HepG2 (cell line): ENCODE data around the gene SIT1. TPM values are rescaled to one million over a fixed set of nuclear protein-coding genes. Genes with fewer than 3 reads are reported as not detected.

ENCODE experiments used
- ADNP ChIP-seq: sonication (generic); formaldehyde crosslinking; IDR thresholded peaks from 2 replicates; pipeline ENCODE4 v1.4.0; 2020; ENCODE audit warnings: missing genetic modification reagents
- ARHGAP35 ChIP-seq: sonication (generic); formaldehyde crosslinking; IDR thresholded peaks from 2 replicates; pipeline ENCODE4 v1.9.0; 2022; ENCODE audit warnings: mild to moderate bottlenecking, inconsistent platforms, moderate library complexity, missing genetic modification reagents, borderline replicate concordance
- CENPT ChIP-seq: sonication (generic); formaldehyde crosslinking; IDR thresholded peaks from 2 replicates; pipeline ENCODE4 v1.8.0; 2022; ENCODE audit warnings: low read depth, mild to moderate bottlenecking, moderate library complexity, missing genetic modification reagents
- GABPB1 ChIP-seq: IDR thresholded peaks from 2 replicates; pipeline ENCODE4 v1.6.1; 2016; ENCODE audit warnings: mild to moderate bottlenecking, missing genetic modification reagents, moderate library complexity, missing compliant biosample characterization
- MTF1 ChIP-seq: sonication (generic); formaldehyde crosslinking; IDR thresholded peaks from 2 replicates; pipeline ENCODE4 v1.5.0; 2020; ENCODE audit warnings: missing genetic modification reagents
- PHB2 ChIP-seq: fragments of 450-650 bp; IDR thresholded peaks from 2 replicates; pipeline ENCODE4 v1.6.1; 2018; ENCODE audit not compliant: partially characterized antibody
- PHF20 ChIP-seq: sonication (generic); formaldehyde crosslinking; IDR thresholded peaks from 2 replicates; pipeline ENCODE4 v1.5.0; 2020; ENCODE audit warnings: mild to moderate bottlenecking, missing genetic modification reagents
- PITX1 ChIP-seq: sonication (generic); formaldehyde crosslinking; IDR thresholded peaks from 2 replicates; pipeline ENCODE4 v1.5.1; 2020; ENCODE audit warnings: mild to moderate bottlenecking, missing genetic modification reagents
- SIN3A ChIP-seq: IDR thresholded peaks from 2 replicates; pipeline ENCODE4 v1.6.1; 2011; ENCODE audit warnings: low read depth, mild to moderate bottlenecking, control low read depth, low read length, borderline replicate concordance
- ZFP37 ChIP-seq: sonication (generic); formaldehyde crosslinking; IDR thresholded peaks from 2 replicates; pipeline ENCODE4 v1.4.0; 2020; ENCODE audit warnings: missing genetic modification reagents, borderline replicate concordance
- ZNF432 ChIP-seq: sonication (generic); formaldehyde crosslinking; IDR thresholded peaks from 2 replicates; pipeline ENCODE4 v1.5.0; 2020; ENCODE audit warnings: missing genetic modification reagents, mild to moderate bottlenecking, borderline replicate concordance
- ZNF44 ChIP-seq: sonication (generic); formaldehyde crosslinking; IDR thresholded peaks from 2 replicates; pipeline ENCODE4 v1.5.1; 2020; ENCODE audit warnings: mild to moderate bottlenecking, missing genetic modification reagents
- ZNF564 ChIP-seq: sonication (generic); formaldehyde crosslinking; IDR thresholded peaks from 2 replicates; pipeline ENCODE4 v1.8.1; 2023; ENCODE audit warnings: mild to moderate bottlenecking, missing genetic modification reagents
- polyA plus RNA-seq, 8 experiments: library from polyadenylated mRNA; depleted of rRNA in 3 of 8; stranded (reverse) in 7 of 8; unstranded in 1 of 8; fragments of >200 nt; fragmentation: Illumina TruSeq in 4 of 8; extraction: Trizol in 4 of 8; gene quantifications; 2 replicates each; pipeline versions ENCODE4 v1.2.1 to v1.2.3, GENCODE V29; 2011 to 2016; ENCODE audit warnings: low read depth in 4 of 8, missing spikeins in 1 of 8, mixed read lengths in 1 of 8; ENCODE audit not compliant: insufficient read depth in 1 of 8
- total RNA-seq, 5 experiments: library from RNA; depleted of rRNA; stranded (reverse); fragments of >200 nt; fragmentation: Illumina TruSeq; extraction: Trizol; gene quantifications; 2 replicates each; pipeline ENCODE4 v1.2.3, GENCODE V29; 2016; ENCODE audit warnings: low read depth in 1 of 5
- TF ChIP-seq, protein P1 (sequence below): sonication (generic); formaldehyde crosslinking; IDR thresholded peaks from 2 replicates; pipeline ENCODE4 v1.4.0; 2020; ENCODE audit warnings: missing genetic modification reagents
- TF ChIP-seq, protein P2 (sequence below): IDR thresholded peaks from 2 replicates; pipeline ENCODE4 v1.6.1; 2016; ENCODE audit warnings: missing compliant biosample characterization, missing genetic modification reagents, borderline replicate concordance
- TF ChIP-seq, protein P3 (sequence below): sonication (generic); formaldehyde crosslinking; IDR thresholded peaks from 2 replicates; pipeline ENCODE4 v1.5.0; 2020; ENCODE audit warnings: mild to moderate bottlenecking, missing genetic modification reagents
- TF ChIP-seq, protein P4 (sequence below): sonication (generic); formaldehyde crosslinking; IDR thresholded peaks from 2 replicates; pipeline ENCODE4 v1.9.0; 2022; ENCODE audit warnings: missing genetic modification reagents, mild to moderate bottlenecking, borderline replicate concordance

Gene SIT1
- total and polyA plus RNA-seq, 2 of the 13 experiments (the other 11 are each of a cell fraction or from before 2014, with no cell fraction given): 0.09 to 6.7 TPM

DNA sequence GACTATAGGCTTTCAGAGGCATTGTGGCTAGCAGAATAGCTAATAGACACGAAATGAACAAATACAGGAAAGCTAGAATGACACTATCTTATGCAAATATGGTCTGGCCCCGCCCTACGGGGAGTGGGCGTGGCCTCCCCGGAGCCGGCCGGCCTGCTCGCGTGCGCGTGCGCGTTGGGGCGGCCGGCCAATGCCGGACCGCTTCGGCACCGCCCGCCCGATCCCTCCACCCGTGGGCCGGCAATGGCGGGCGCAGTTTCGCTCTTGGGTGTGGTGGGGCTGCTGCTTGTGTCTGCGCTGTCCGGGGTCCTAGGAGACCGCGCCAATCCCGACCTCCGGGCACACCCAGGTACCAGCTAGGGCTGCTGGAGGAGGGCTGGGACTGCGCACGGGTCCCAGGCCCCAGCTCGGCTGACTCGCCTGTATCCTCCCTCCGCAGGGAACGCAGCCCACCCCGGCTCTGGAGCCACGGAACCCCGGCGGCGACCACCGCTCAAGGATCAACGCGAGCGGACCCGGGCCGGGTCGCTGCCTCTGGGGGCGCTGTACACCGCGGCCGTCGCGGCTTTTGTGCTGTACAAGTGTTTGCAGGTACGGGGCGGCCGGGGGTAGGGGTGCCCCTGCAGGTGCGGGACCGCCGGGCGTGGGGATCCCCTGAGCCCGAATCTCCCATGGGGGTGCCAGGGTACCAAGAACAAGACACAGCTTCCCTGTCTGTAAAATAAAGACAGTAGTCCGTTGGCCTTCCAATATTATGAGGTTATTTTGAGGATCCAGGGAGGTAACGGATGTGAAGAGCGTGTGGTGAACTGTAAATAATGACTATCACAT lies 7.6 kb upstream of the SIT1 start, which contains the start of gene CCDC107 (continued):
- TF ChIP-seq ARHGAP35 (CRISPR knock-in tag) (0 out of 2 replicates have a peak, but pooled peaks have one; percentile 52), ZNF432 (no peak), ZNF44 (peak; percentile 18; the same call in 1 of the 2 replicates), ZFP37 (CRISPR knock-in tag) (no peak), PHF20 (CRISPR knock-in tag) (no peak; the same call in 1 of the 2 replicates), MTF1 (CRISPR knock-in tag) (peak; percentile 64; the same call in 1 of the 2 replicates), CENPT (0 out of 2 replicates have a peak, but pooled peaks have one; percentile 51), SIN3A (peak; percentile 21; the same call in 1 of the 2 replicates), PITX1 (peak; percentile 48; the same call in 1 of the 2 replicates), GABPB1 (peak; percentile 80; the same call in 1 of the 2 replicates), PHB2 (no peak), ADNP (no peak), ZNF564 (CRISPR knock-in tag) (0 out of 2 replicates have a peak, but pooled peaks have one; percentile 40)
- TF ChIP-seq, protein P1, sequence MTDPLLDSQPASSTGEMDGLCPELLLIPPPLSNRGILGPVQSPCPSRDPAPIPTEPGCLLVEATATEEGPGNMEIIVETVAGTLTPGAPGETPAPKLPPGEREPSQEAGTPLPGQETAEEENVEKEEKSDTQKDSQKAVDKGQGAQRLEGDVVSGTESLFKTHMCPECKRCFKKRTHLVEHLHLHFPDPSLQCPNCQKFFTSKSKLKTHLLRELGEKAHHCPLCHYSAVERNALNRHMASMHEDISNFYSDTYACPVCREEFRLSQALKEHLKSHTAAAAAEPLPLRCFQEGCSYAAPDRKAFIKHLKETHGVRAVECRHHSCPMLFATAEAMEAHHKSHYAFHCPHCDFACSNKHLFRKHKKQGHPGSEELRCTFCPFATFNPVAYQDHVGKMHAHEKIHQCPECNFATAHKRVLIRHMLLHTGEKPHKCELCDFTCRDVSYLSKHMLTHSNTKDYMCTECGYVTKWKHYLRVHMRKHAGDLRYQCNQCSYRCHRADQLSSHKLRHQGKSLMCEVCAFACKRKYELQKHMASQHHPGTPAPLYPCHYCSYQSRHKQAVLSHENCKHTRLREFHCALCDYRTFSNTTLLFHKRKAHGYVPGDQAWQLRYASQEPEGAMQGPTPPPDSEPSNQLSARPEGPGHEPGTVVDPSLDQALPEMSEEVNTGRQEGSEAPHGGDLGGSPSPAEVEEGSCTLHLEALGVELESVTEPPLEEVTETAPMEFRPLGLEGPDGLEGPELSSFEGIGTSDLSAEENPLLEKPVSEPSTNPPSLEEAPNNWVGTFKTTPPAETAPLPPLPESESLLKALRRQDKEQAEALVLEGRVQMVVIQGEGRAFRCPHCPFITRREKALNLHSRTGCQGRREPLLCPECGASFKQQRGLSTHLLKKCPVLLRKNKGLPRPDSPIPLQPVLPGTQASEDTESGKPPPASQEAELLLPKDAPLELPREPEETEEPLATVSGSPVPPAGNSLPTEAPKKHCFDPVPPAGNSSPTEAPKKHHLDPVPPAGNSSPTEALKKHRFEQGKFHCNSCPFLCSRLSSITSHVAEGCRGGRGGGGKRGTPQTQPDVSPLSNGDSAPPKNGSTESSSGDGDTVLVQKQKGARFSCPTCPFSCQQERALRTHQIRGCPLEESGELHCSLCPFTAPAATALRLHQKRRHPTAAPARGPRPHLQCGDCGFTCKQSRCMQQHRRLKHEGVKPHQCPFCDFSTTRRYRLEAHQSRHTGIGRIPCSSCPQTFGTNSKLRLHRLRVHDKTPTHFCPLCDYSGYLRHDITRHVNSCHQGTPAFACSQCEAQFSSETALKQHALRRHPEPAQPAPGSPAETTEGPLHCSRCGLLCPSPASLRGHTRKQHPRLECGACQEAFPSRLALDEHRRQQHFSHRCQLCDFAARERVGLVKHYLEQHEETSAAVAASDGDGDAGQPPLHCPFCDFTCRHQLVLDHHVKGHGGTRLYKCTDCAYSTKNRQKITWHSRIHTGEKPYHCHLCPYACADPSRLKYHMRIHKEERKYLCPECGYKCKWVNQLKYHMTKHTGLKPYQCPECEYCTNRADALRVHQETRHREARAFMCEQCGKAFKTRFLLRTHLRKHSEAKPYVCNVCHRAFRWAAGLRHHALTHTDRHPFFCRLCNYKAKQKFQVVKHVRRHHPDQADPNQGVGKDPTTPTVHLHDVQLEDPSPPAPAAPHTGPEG (CRISPR knock-in tag): no peak
- TF ChIP-seq, protein P2, sequence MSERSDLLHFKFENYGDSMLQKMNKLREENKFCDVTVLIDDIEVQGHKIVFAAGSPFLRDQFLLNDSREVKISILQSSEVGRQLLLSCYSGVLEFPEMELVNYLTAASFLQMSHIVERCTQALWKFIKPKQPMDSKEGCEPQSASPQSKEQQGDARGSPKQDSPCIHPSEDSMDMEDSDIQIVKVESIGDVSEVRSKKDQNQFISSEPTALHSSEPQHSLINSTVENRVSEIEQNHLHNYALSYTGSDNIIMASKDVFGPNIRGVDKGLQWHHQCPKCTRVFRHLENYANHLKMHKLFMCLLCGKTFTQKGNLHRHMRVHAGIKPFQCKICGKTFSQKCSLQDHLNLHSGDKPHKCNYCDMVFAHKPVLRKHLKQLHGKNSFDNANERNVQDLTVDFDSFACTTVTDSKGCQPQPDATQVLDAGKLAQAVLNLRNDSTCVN (CRISPR knock-in tag): peak; percentile 56; the same call in 1 of the 2 replicates
- TF ChIP-seq, protein P3, sequence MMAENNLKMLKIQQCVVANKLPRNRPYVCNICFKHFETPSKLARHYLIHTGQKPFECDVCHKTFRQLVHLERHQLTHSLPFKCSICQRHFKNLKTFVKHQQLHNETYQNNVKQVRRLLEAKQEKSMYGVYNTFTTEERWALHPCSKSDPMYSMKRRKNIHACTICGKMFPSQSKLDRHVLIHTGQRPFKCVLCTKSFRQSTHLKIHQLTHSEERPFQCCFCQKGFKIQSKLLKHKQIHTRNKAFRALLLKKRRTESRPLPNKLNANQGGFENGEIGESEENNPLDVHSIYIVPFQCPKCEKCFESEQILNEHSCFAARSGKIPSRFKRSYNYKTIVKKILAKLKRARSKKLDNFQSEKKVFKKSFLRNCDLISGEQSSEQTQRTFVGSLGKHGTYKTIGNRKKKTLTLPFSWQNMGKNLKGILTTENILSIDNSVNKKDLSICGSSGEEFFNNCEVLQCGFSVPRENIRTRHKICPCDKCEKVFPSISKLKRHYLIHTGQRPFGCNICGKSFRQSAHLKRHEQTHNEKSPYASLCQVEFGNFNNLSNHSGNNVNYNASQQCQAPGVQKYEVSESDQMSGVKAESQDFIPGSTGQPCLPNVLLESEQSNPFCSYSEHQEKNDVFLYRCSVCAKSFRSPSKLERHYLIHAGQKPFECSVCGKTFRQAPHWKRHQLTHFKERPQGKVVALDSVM (CRISPR knock-in tag): 0 out of 2 replicates have a peak, but pooled peaks have one; percentile 44
- TF ChIP-seq, protein P4, sequence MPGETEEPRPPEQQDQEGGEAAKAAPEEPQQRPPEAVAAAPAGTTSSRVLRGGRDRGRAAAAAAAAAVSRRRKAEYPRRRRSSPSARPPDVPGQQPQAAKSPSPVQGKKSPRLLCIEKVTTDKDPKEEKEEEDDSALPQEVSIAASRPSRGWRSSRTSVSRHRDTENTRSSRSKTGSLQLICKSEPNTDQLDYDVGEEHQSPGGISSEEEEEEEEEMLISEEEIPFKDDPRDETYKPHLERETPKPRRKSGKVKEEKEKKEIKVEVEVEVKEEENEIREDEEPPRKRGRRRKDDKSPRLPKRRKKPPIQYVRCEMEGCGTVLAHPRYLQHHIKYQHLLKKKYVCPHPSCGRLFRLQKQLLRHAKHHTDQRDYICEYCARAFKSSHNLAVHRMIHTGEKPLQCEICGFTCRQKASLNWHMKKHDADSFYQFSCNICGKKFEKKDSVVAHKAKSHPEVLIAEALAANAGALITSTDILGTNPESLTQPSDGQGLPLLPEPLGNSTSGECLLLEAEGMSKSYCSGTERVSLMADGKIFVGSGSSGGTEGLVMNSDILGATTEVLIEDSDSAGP (CRISPR knock-in tag): peak; percentile 88
